Umbilical cord (tissue), 2 donors: Measurements from ENCODE around the gene BCKDHA. TPM values are rescaled to one million over a fixed set of nuclear protein-coding genes. Genes with fewer than 3 reads are reported as not detected.
"Not testable (repeated sequence)": the region's sequence is repeated elsewhere in the genome, so short reads cannot be mapped to it uniquely, and the experiment has no call there.

Experiments used
- DNase-seq: peaks from one replicate; pipeline ENCODE4 v3.0.0-alpha.2; 2015; ENCODE audit warnings: low spot score
- total RNA-seq: library from RNA; depleted of rRNA; stranded (reverse); fragments of >200 nt; gene quantifications from one replicate; pipeline ENCODE4 v1.2.3, GENCODE V29; 2014; ENCODE audit warnings: low replicate concordance; ENCODE audit not compliant: insufficient read depth

BCKDHA gene
- total RNA-seq, 1 donor from 2014 or later, result 31.1 TPM

- no peak for DNase-seq
These were observed 5.8 kb downstream of the BCKDHA start for GRCh38 chr19:41403181-41403970.

- no peak for DNase-seq
These were observed 8.2 kb downstream of the BCKDHA start for GRCh38 chr19:41405776-41406175.

GRCh38 chr19:41407271-41407670, 9.7 kb downstream of the BCKDHA start:
- DNase-seq, result no peak

GRCh38 chr19:41408256-41408655, 10.6 kb downstream of the BCKDHA start:
- no peak for DNase-seq

GRCh38 chr19:41408846-41409245, 11.2 kb downstream of the BCKDHA start:
- DNase-seq, result not testable (repeated sequence)

GRCh38 chr19:41409288-41409687, 11.7 kb downstream of the BCKDHA start:
- no peak for DNase-seq

GRCh38 chr19:41410336-41411054, 12.9 kb downstream of the BCKDHA start:
- no peak for DNase-seq

- DNase-seq, result no peak
These were observed 13.7 kb downstream of the BCKDHA start for GRCh38 chr19:41411100-41411967.

GRCh38 chr19:41411968-41412265, 14.3 kb downstream of the BCKDHA start:
- DNase-seq, result no peak

GRCh38 chr19:41412953-41413352, 15.3 kb downstream of the BCKDHA start:
- no peak for DNase-seq

- no peak for DNase-seq
These were observed 16.3 kb downstream of the BCKDHA start for GRCh38 chr19:41413947-41414346.

- DNase-seq, result no peak
These were observed 16.8 kb downstream of the BCKDHA start for GRCh38 chr19:41414461-41414860.

GRCh38 chr19:41415154-41415571, 17.5 kb downstream of the BCKDHA start:
- DNase-seq, result no peak

GRCh38 chr19:41416194-41416674, 18.6 kb downstream of the BCKDHA start:
- DNase-seq, result no peak

- DNase-seq, result no peak
These were observed 22.7 kb downstream of the BCKDHA start for GRCh38 chr19:41420101-41420880.

- DNase-seq, result no peak
These were observed 23.7 kb downstream of the BCKDHA start for GRCh38 chr19:41421314-41421713.

GRCh38 chr19:41421973-41422372, 24.4 kb downstream of the BCKDHA start:
- no peak for DNase-seq

- DNase-seq, result no peak
These were observed 24.8 kb downstream of the BCKDHA start for GRCh38 chr19:41422456-41422855.

GRCh38 chr19:41422955-41423354, 25.3 kb downstream of the BCKDHA start:
- no peak for DNase-seq

GRCh38 chr19:41424335-41425173, 26.9 kb downstream of the BCKDHA start:
- no peak for DNase-seq
